Sciatic nerve (tissue), 2 donors: ENCODE results near the gene CADM2. TPM values are rescaled to one million over a fixed set of nuclear protein-coding genes. Genes with fewer than 3 reads are reported as not detected.
A peak's percentile ranks its signal among the peaks of the same experiment; 100 is the strongest.
"Not testable (repeated sequence)": the region's sequence is repeated elsewhere in the genome, so short reads cannot be mapped to it uniquely, and the experiment has no call there.

Source experiments
- ATAC-seq: fragments of 200-7000 bp; cut with Tn5 transposase; one replicate; pipeline ENCODE4 v1.9.1; 2020; ENCODE audit warnings: mild to moderate bottlenecking, moderate library complexity
- DNase-seq: peaks from one replicate; pipeline ENCODE4 v3.0.0-alpha.2; 2020; ENCODE audit warnings: low spot score
- intact Hi-C: fragments of 100-400 bp; cut with DNase I; formaldehyde crosslinking; loops from one replicate; pipeline ENCODE4 v1.14.2; 2022
- total RNA-seq: library from RNA; stranded (reverse); fragmentation: NEBNext Ultra II Directional; extraction: Animal tissue kit (Norgen Biotek cat#: 25700); gene quantifications from one replicate; pipeline ENCODE4 v1.2.1, GENCODE V29; 2021
- donor health status: DM: no; HTN: no; CAD: no.
- donor health status: DM: no; HTN: no; CAD: no.

Gene CADM2
- total RNA-seq = 60.8 TPM

DNA sequence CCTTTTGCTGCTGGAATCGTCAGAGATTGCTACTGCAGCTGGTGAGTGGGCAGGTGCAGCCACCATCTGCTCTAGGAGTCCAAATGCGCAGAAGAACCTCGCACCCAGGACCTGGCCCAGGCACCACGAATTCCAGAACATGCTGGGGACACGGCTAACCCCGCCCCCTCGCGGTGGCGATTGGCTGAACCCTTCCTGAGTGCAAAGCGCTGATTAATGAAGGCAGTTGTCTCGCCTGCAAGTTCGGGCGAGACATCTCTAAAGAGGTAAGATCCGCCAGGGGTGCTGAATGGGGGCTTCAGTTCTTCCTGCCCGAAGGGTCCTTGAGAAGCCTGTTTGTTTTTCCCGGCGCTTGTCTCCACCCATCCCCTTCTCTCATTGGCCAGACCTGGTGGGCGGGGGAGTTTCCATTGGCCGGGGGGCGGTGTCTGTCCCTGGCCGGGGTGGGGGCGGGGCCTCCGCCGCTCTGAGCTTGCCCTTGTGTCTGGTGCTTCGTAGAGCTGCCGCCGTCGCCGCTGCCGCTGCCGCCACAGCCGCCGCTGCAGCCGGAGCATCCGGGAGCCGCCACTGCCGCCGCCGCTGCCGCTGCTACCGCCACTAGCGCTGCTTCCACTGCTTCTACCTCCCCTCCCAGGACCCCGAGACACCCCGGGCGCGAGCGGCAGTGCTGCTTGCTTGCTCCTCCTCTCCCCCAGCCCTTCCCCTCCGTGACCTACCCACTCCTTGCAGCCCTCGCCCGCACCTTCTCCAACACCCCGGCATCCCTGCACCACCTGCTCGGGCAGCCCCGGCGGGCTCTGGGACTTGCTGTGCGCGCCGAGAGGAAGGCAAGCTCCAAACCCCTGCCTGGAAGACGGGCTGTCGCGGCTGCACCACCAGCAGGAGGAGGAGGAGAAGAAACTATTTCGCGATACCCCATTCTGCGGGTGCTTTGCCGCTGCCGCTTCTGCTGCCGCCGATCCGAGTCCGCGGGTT, at the start of gene CADM2:
TSS of gene CADM2 (plus strand) at position 495 of the 975 bp plus-strand sequence.
- ATAC-seq = peak; percentile 99

GRCh38 chr3:84918592-84918991, 40.2 kb upstream of the CADM2 start:
- ATAC-seq, DNase-seq, intact Hi-C loops: not testable (repeated sequence)

More for the DNA sequence above, at the start of gene CADM2:
- peak; percentile 91 for DNase-seq
- intact Hi-C loops = no loop called here

DNA sequence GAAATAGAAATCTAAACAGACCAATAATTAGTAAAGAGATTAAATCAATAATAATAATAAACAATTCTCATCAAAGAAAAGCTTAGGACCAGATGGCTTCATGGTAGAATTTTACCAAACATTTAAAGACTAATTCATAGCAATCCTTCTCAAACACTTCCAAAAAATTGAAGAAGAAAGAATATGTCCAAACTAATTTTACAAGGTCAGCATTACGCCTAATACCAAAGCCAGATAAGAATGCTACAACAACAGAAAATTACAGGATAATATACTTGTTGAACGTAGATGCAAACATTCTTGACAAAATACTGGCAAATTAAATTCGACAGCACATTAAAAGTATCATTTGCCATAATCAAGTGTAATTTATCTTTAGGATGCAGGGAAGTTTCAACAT, 36.1 kb upstream of the CADM2 start:
- ATAC-seq (no peak), DNase-seq (no peak)
- intact Hi-C loops = no loop called here

DNA sequence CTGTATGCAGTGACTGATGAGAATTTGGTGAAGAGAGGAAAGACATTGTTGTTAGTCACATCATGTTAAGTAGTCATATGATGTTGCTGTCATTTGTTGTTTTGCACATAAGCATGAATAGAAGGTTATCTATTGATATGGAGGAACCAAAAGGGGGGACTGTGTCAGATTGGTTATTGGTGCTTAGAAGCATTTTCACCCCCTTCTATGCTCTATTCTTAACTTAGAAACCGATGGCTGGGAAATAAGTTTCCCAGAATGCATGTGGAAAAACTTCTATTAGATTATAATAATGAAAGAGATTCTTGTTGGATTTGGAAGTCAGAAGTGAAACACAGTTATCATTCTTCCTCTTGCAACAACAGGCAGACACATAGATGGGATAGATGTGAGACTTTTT, 33.2 kb upstream of the CADM2 start:
- intact Hi-C loops = no loop called here
- no peak for ATAC-seq

GRCh38 chr3:84943379-84943778, 15.4 kb upstream of the CADM2 start:
- ATAC-seq = no peak
- no peak for DNase-seq
- intact Hi-C loops = no loop called here

More for the DNA sequence above, 33.2 kb upstream of the CADM2 start:
- no peak for DNase-seq

GRCh38 chr3:84946240-84946639, 12.5 kb upstream of the CADM2 start:
- no peak for DNase-seq
- intact Hi-C loops = no loop called here
- no peak for ATAC-seq

GRCh38 chr3:84959470-84960271, 882 bp downstream of the CADM2 start:
- ATAC-seq = no peak
- no peak for DNase-seq
- intact Hi-C loops = no loop called here

- intact Hi-C loops = no loop called here
- DNase-seq = no peak
- ATAC-seq = no peak
These were observed 1.8 kb downstream of the CADM2 start for GRCh38 chr3:84960581-84960980.

DNA sequence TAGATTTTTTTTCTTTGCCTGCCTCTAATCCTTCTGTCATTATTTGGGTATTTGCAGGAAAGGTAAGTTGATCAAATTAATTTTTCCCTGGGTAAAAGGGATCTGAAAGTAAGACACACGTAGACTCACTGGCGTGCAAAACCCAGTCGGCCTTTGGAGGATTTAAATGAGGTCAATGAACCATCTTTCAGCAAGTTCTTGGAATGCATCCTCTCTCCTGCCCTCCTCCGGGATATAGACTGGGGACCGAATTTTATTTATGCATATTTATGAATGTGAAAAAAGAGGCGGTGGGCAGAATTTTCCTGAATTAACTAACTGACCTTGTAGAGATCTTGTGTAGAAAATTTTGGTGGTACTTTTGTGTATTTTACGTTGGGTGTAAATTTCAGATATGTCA, 2.2 kb downstream of the CADM2 start:
- no peak for ATAC-seq
- intact Hi-C loops = no loop called here

DNA sequence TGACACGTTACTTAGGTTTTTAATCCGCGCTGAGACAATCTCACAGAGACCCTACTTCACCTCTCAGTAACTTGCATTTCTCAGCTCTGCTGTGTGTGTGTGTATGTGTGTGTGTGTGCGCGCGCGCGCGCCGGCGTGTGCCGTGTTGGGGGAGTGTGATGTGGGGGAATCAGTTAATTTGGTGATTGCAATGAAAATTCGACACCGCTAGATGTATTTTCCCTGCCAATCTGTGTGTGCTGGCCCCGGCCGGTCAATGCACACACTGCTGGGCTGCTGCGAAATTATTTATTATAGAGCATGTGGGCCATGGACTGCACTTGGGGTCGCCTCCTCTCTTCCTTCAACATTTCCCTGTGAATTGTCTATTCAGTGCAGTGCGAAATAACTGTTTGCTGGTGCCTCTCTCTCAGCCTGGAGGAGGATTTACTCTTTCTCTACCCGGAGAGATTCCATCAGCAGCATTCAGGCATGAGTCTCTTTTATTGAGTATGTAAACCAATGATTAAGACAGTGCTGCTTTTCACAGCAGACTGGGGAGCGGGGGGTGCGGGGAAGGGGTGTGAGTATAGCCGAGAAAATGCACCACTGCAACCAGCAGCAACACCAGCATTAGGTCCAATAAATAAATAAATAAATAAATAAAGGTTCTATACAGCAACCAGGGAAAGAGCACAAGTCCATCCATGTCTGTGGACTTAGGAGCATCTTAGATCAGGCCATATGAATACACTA, 2.9 kb downstream of the CADM2 start:
- intact Hi-C loops = no loop called here
- ATAC-seq (no peak), DNase-seq (no peak)

More for the DNA sequence above, 2.2 kb downstream of the CADM2 start:
- no peak for DNase-seq

- intact Hi-C loops = no loop called here
- no peak for DNase-seq
- ATAC-seq = no peak
These were observed 3.6 kb downstream of the CADM2 start for GRCh38 chr3:84962415-84962814.

DNA sequence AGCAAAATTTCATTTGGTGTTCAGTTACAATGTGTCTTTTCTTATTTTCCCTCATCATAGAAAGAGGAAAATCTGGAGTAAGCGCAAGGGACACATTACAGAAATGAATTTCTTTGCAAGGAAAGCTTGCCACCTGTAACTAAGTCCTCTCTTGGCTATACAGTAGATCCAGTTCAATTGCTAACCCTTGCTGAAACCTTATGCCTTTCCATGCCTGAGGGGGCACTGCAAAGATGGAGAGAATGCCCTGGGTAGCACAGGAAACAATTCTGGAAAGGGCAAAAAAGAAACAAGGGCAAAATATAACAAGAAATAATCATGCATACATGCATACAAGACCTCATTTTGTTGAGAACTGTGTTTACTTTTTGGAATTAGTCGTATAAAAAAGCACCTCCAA, 4.3 kb downstream of the CADM2 start:
- intact Hi-C loops = no loop called here
- no peak for ATAC-seq
- DNase-seq = no peak

GRCh38 chr3:84965141-84965540, 6.4 kb downstream of the CADM2 start:
- intact Hi-C loops = no loop called here
- DNase-seq = no peak
- ATAC-seq = no peak

DNA sequence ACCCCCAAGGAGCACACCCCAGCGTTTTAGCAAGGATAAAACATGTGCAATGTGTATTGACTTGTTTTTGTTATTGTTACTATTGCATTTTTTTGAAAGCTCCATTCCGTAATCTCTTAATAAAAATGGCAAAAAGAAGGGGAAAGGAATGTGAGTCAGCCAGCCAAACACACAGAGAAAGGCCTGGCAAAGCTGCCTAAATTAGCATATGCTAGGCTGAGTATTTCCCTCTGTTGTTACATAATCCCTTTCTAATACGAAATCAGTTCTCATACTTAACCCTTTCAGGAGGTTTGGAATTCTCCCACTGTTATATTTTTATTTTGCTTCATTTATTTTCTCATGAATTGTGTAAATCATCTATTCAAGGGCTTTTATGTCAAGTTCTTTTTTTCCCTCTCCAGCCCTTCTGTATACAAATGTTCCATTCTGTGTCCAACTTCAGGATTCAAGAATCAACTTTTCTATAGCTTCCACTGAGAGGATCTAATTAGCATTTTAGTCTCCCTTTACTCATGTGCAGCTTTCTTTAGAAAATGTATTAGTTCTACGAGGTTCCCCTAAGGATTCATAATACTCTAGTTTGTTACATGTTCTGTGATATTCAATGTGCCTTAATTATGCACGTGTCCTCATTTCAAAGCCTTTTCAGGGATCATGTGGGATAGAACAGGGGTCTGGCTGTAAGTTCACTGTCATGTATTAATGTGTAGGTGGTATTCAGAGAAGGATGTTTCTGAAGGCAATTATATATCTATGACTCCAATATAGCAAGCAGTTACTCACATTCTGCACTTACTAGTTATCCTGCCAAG, 9.2 kb downstream of the CADM2 start:
- DNase-seq (no peak), ATAC-seq (no peak)
- intact Hi-C loops = no loop called here

DNA sequence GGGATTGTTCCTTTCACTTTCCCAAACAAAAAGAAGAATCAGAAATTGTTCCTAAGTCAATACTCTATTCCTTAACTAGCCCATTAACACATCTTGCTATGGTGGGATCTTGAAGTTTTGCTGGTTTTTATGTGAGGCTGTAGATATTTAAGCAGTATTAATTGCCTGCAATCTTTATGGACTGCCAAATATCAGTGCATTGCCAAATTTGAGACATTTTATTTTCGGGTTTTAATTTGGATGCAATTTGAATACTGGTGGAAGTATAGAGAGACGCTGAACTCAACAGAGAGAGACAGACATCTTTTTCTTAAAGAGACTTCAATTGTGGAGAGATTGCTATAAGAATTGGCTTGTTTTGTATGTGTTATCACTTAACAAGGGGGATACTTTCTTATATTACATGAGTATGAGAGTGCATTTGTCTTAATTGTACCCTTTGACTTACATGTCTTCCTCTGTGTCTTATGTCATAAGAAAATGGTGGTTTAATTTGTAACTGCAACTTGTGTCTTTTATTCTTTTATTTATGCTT, 10.0 kb downstream of the CADM2 start:
- no peak for ATAC-seq
- intact Hi-C loops = no loop called here
- no peak for DNase-seq

GRCh38 chr3:84974347-84974746, 15.6 kb downstream of the CADM2 start:
- no peak for ATAC-seq
- intact Hi-C loops = no loop called here
- no peak for DNase-seq

GRCh38 chr3:84977021-84977420, 18.2 kb downstream of the CADM2 start:
- DNase-seq (no peak), ATAC-seq (no peak)
- intact Hi-C loops = no loop called here

- DNase-seq (no peak), ATAC-seq (no peak)
- intact Hi-C loops = no loop called here
These were observed 20.1 kb downstream of the CADM2 start for GRCh38 chr3:84978843-84979242.
